Stimulated activated CD4-positive, alpha-beta T cell treated with anti-CD3 and anti-CD28 coated beads, Interleukin-2, amount 100 ng/mL, for 4 hours (primary cell): ENCODE data around the gene GMIP.
A peak's percentile ranks its signal among the peaks of the same experiment; 100 is the strongest.

Experiments
- DNase-seq: peaks from one replicate; pipeline ENCODE4 v3.0.0-alpha.2; 2020; ENCODE audit warnings: low read depth

The GMIP gene

DNA sequence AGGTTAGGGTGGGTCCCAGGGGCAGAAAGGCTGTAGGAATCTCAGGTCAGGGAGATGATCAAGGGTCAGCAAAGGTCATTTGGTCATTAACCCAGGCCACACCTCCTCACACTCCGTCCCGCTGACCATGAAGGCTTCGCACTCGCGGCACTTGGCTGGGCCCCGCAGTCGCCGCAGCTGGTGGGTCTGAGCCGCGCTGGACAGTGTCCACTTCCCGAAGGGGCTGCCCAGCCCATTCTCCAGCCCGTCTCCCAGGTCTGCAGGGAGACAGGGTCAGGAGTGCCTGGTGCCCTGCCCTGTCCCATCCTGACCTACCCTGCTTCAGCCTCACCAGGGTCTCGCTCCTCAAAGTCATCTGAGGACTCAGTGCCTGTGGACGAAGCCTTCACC lies 8.1 kb downstream of the GMIP start:
- no peak for DNase-seq

DNA sequence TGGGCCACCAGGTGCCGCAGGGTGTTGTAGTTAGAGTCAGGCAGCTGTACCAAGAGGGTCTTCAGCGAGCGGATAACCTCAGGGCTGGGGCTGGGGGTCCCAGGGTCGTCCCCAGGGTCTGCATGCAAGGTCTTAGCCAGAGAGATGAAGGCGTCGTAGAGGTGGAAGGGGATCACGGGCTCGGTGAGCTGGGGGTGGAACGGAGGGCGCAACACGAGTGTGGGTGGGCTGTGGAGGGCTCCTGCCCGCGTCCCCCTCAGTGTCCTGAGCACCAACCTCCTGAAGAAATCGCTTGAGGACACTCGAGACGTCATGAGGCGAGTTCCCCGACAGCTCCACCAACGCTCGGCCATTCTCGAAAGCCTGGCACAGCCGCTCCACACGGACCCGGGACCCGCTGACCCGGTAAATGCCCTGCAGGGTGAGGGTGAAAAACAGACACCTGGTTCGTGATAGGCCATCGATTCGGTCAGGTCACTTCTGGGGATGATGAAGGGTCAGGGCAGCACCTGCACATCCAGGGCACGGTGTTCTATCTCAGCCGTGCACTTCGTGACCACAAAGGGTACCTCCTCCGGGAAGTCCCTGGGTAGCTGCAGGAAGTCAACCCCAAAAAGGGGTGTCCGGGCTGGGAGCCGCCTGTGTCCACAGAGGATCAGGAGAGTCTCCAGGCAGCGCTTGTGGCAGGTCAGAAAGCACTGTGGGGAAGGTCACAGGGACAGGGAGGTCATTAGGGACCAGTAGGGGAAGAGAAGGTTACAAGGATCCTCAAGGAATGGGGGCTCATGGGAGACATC lies 8.7 kb downstream of the GMIP start:
- no peak for DNase-seq

DNA sequence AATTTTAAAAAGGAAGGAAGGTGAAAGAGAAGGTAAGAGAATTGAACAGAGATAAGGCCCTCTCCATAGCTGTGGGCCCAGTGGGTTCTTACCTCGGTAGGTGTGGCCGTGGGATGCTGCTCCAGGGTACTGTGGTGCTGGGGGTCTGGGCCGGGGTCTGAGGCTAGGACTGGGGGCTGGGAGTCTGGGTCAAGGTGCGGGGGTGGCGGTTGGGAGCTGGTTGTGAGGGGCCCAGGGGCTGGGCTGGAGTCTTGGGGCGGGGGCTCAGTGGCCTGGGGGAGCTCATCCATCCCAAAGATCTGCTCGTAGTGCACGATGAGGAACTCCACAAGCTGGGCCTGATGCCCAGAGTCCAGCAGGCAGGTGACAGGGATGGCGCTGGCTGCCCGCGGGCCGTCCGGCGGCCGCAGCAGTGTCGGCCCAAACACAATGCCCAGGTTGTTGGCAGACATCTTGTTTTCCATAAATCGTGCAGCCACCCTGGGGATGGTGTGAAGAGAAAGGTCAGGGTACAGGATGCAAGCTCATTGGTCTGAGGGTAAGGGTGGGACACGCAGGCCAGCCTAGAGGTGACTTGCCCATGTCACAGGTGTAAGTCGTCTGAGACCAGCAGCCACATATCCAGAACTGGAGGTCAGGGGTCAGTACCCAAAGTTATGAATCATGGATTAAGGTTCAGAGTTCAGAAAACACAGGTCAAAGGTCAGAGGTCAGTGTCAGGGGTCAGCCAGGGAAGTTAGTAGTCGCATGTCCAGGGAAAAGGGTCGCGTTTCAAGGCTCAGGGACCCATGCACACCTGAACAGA lies 9.5 kb downstream of the GMIP start:
- no peak for DNase-seq

DNA sequence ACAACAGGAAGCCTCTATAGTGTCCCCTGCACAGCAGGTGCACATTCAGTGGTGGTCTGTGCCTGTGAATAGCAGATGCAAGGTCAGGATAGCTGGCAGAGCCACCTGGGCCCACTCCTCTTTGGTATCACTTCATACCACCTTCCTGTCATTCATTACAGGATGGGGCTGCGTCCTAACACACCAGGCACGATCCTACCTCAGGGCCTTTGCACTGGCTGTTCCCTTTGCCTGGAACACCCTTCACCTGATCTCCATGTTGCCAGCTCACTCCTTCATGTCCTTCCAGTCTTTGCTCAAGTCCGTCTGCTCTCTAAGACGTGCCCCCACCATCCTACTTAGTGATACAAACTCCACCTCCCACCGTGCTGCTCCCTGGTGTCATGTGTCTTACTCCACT lies 10.8 kb downstream of the GMIP start:
- no peak for DNase-seq

DNA sequence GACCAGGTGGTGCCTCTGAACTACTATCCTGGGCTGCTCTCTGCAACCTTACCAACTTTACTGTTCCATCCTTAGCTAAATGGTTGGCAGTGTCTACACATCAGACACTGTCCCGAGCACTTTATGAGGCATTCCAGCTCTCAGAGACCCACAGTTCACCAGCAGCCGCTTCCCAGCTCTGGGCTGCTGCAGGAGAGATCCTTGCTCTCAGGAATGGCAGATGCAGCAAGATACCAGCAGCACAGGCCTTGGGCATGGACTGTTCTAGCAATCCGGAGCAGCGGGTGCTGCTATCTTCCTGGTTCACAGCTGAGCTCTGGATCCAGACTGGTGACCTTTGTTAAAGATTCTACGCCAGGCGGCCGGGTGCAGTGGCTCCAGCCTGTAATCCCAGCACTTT lies 12.1 kb downstream of the GMIP start:
- no peak for DNase-seq

DNA sequence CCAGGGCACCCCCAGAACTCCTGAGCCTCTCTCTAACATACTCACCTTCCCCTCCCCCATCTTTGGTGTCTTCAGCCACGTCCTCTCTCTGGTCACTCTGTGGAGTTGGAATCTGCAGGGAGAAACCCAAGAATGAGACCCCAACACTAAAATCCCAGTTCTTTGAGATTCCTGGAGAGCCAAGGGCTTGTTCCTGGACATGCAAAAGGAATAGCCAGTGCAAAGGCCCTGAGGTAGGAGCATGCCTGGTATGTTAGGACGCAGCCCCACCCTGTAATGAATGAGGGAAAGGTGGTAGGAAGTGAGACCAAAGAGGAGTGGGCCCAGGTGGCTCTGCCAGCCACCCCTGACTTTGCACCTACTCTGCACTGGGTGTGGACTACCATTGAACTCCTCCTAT lies 13.0 kb downstream of the GMIP start:
- no peak for DNase-seq

DNA sequence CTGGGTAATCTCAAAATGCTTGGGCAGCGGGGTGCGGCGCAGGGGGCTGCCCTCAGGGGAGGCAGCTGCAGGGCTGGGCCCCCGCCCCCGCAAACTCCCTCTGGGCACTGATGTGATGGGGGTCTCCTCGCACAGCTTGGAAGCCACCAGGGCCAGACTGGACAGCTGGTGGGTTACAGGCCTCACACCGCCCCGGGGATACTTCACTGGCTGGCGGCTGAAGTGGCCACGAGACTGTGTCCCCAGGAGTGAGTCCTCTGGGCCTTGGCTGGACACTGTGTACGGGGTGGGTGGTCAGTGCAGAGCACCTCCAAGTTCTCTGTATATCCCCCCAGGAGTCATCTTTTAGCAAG lies 13.4 kb downstream of the GMIP start:
- DNase-seq = no peak

DNA sequence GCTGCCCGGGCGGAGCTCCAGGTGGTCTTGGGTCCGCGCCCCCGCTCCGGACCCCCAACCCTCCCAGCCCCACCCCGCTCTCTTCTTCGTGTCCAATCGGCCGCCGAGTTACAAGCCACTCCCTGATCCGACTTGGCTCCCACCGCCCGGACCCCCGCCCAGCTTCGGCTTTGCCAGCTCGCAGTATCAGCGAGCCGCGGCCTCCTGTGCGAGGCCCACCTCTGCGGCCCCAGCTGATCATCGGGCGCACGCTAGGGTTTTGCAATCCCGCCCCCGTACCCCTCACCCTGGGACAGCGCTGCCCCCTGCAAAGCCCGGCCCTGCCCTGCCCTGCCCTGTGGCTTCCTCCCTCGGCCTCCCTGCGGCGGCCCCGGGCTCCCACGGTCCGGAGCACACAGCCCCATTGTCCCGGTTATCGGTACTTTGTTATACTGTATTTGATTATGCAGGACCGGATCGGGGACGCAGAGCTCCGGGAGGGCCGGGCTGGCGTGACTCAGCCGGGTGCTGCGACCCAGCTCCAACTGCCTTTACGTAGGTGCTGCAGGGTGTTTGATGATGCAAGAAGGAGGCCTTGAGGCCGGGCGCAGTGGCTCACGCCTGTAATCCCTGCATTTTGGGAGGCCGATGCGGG lies 14.8 kb downstream of the GMIP start:
- peak; percentile 49 for DNase-seq

DNA sequence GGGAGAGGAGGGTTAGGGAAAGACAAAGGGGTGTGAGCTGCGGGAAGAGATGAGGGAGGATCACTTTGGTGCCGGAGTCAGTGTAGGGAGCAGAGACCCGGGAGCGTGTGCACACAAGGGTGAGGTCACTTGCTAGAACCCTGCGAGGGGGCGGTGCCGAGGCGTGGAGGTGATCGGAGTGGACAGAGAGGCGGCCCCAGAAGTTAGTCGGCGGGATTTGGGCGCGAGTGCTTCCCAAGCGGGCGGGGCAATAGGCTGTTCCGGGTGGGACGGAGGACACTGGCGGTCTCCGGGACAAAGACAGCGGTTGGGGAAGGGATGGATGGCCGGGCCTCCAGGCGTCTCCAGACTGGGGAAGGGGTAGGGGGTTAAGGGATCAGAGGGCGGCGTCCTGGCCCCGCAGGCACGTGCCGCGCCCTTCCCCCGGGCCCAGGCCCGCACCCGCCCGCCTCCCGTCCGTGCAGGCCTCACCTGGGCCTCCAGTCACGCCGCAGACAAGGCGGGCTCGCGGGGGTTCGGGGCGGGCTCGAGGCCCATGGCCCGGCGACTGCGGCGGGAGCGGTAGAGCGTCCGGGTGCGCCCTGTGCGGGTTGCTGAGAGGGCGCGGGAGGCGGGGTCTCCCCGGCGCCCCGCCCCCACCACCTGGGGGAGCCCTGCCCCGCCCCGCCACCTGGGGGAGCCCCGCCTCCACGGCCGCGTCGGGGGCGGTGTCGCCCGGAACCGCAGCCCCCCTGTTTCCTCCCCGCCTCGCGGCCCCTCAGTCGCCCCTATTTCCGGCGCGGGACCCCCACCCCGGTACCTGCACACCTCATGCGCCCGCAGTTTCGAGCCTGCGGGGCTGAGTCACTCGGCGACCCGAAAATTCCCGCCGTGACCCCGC lies 15.6 kb downstream of the GMIP start, which contains the start of gene LPAR2:
Gene LPAR2 (minus strand): TSS at position 600 of the 880 bp plus-strand sequence. CDS start 945 bp downstream, outside the sequence.
- DNase-seq = peak; percentile 67

DNA sequence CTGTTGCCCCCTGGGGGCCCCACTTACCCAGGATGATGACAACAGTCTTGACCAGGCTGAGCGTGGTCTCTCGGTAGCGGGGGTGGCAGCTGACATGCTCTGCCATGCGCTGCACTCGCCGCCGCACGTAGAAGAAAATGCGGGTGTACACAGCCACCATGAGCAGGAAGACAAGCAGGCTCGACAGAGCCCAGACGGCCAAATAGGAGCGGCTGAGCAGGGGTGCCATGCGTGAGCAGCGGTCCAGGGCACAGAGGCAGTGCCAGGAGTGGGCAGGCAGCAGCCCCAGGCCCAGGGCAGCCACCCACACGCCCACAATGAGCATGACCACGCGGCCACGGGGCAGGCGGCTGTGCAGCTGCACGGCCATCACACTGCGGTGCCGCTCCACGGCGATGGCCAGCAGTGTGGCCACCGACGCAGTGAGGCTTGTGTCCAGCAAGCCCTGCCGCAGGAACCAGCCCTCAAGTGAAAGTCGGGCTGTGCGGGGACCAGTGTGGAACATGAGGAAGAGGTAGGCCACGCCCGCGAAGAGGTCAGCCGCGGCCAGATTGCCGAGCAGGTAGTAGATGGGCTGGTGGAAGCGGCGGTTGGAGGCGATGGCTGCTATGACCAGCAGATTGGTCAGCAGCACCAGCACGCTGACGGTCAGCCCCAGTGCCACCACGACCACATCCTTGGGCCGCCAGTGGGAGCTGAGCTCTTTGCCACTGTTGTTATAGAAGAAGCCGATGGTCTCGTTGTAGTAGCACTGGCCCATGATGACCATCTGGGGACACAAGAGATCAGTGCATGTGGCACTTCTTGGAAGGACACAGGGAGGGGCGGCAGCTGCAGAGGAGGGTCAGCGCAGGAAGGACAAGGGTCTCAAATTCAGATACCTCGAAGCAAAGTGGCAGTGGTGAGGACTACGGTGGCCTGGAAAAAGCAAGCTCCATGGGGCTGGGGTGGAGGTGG lies 16.7 kb downstream of the GMIP start:
- DNase-seq = no peak

DNA sequence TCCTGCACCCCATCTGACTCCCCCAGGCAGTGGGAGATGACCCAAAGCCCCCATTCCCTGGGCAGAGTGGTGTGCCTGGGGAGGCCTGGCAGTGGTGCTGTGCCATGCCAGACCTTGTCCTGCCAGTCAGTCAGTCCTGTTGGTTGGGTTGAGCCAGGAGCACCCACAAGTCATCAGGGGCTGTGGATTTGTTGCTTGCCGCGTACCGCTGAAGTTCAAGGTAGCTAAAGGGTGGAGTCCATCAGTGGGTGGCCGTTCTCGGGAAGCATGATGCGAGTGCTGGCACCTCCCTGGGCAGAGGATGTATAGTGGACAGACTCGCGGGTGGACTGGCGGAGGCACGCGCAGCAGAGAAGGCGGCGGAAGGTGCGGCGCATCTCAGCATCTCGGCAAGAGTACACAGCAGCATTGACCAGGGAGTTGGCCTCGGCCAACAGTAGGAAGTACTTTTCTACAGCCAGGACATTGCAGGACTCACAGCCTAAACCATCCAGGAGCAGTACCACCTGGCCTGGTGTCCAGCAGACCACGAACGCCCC lies 19.4 kb downstream of the GMIP start:
- DNase-seq = no peak

DNA sequence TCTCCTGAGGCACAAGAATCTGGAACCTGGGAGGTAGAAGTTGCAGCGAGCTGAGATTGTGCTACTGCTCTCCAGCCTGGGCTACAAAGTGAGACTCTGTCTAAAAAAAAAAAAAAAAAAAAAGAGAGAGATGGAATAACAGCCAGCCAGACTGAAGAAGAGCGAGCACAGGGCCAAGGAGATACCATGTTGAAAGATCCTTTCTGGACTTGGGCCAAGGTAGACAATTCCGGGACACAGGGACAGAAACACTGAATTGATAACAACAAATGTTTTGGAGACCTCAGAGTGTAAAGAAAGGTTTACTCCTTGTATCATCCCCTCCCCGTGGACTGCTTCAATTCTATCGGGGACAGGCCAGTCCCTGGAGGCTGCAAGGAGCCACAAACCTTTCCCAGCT lies 20.1 kb downstream of the GMIP start:
- no peak for DNase-seq

DNA sequence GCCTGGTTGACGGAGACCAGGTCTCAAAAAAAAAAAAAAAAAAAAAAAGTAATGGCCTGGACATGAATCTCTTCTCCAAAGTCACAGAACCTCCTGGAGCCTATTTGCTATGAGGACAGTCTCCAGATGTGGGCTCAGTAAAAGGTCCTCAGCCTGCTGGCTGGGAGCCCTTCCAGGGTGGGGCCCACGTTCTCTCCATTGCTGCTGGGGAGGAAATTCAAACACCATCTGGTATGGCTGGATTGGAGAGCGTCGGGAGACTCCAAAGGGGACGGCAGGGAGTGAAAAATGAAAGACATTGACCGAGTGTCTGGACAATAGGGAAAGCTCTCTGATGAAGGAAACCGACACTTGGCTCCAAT lies 23.6 kb downstream of the GMIP start:
- DNase-seq = no peak

DNA sequence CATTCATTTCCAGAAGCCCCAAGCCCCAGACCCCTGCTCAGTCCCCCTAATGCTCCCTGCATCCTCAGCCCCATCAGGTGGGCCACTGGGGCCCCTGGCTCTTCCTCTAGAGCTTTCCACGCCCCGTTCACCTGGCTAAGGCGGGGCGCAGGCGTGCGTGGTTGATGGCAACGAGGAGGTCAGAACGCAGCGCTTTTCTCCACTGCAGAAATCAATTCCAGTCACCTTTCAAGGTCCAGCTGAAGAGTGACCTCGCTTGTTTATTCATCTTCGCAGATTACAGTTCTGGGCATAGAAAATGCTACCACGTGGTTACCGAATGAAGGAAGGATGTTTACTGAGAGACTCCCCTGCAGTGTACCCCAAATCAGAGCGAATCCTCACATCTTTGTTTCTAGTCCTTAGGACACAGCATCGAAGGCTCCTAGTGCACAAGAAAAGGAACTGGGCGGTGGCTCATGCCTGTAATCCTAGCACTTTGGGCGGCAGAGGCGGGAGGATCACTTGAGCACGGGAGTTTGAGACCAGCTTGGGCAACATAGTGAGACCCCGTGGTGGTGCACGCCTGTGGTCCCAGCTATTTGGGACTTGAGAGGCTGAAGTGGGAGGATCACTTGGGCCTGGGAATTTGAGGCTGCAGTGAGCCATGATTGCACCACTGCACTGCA lies 24.1 kb downstream of the GMIP start:
- DNase-seq = no peak

DNA sequence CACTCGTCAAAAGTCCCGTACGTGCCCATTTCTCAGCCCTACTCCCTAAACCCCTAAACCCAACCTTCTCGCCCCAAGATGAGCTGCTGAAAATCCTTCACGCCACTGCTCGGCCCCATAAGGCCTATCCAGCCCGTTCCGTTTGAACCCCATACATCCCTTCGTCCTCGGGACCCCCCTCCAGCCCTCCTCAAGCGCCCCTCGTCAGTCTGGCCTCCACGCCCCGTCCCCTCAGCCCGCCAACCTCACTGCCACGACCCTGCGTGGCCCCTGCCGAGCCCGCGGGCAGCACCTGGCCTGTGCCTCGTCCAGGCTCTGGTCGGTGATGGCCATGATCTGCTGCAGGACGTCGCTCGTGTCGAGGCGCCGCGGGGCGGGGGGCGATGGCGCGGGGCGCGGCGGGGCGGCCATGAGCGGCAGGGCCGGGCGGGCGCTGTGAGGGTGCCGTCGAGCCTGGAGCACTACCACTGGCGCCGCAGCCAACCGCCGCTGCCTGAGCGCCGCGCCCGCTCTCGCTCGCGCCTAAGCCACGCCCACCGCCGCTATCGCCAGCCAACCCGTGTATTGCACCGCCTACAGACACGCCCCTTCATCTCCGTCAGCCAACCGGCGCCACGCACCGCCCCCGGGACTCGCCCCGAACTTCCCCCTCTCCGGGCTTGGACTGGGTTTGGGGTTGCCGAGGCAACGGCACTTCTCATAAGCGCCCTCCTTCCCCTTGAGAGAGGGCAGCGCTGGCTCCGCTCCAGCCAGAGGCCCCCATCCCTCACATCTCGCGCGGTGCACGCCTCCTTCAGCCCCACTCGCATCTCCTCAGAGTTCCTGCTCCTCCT lies 25.0 kb downstream of the GMIP start, which contains the start of gene PBX4:
Gene PBX4 (minus strand): TSS at position 469 of the 833 bp plus-strand sequence. CDS start 58 bp downstream, at position 411.
- peak; percentile 98 for DNase-seq

DNA sequence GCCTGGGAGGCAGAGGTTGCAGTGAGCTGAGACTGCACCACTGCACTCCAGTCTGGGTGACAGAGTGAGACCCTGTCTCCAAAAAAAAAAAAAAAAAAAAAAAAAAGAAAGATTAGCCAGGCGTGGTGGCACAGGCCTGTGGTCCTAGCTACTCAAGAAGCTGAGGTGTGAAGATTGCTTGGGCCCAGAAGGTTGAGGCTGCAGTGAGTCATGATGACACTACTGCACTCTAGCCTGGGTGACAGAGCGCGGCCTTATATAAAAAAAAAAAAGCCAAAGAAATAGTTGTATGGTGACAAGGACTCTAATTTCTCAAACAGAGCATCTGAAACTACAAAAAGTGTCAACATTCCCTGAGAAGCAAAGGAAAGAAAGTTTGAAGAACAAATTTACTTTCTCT lies 28.4 kb downstream of the GMIP start:
- DNase-seq = no peak

DNA sequence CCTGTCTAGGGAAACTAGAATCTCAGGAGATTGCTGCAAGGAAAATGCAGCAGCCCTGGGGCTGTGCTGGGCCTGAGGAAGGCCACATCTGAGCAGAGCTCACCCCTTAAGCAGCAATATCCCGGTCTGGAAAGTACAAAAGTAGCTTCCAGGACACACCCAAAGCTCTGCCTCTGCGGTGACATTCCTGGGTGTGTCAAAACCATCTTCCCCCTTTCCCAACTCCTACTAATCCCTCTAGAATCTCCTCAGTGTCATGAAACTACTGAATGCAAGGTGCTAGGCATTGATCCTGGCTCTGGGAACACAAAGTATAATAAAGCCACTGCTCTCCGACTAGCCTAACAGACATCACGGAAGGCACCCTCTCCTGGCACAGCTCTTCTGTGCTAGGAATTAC lies 30.0 kb downstream of the GMIP start:
- no peak for DNase-seq

DNA sequence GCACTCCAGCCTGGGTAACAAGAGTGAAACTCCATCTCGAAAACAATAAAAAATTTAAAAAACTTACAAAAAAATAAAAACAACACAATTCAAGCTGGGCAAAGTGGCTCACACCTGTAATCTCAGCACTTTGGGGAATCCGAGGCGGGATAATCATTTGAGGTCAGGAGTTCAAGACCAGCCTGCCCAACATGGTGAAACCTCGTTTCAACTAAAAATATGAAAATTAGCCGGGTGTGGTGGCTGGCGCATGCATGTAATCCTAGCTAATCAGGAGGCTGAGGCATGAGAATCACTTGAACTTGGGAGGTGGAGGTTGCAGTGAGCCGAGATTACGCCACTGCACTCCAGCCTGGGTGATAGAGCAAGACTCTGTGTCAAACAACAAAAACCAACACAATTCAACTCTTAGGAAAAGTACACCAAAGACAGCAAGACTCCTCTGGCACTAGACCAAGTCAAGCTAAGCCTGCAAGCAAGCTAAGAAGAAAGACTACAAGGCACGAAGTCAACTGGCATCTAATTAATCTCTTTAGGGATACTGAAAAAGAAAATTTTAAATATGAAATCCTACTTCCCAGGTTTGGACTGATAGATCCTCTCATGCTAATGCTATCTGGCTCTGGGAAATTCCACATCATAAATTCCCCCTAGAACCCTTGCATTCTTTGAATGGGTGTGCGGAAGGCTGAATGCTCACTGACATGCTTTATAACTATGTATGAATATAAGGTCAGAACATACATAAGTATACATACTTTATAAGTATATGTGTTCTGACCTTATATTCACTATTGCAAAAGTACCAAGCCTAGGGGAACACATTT lies 32.9 kb downstream of the GMIP start:
- no peak for DNase-seq
